ENCODE measurements around the gene LIAS.

DNA sequence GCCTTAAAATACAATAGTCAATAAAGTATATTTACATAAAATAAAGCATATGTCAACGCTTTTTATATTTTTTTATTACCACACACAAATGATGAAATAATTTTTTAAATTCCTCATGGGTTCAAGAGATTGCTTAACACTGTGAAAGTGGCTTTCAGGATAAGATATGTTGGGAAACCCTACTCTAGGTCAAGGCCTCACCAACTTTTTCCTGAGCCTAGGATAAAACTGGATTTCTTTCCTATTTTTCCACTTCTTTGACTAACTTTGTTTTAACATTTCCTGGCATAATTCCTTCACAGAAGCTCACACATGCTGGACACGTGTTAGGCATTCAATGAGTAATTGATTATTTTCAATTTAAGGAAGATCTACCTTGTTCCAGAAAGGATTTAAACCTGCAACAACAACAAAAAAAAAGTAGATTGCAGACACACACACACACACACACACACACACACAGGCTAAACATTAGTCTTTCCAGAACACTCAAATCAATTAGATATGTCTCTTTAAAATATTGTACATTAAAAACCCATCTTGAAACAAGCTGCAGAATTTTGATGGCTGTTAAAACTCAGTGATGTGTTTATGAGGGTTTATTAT is 43.1 kb upstream of the LIAS start:
- TF ChIP-seq POLR2A (IDR thresholded peaks at IDR 0.05; ENCODE audit: low read depth, low read length) (no peak), POLR2AphosphoS5 (IDR thresholded peaks at IDR 0.05; ENCODE audit: low read depth, low read length) (no peak)

Data from GM12892 (cell line).